ENCODE results near the gene LSM14A. TPM values are rescaled to one million over a fixed set of nuclear protein-coding genes. Genes with fewer than 3 reads are reported as not detected.
"Not testable (repeated sequence)": the region's sequence is repeated elsewhere in the genome, so short reads cannot be mapped to it uniquely, and the experiment has no call there.

The LSM14A gene
- polyA plus RNA-seq, 1 experiment, result 79.6 TPM

- no peaks in the 10 kb centered on the region for H3K27me3 ChIP-seq (ENCODE audit: control insufficient read depth, insufficient read depth, low read length)
- POLR2A ChIA-PET, result no interaction called here
- DNase-seq (ENCODE audit: low read depth), result no peak
- CTCF ChIA-PET, result no interaction called here
- no peak overlapping the region for H3K4me3 ChIP-seq (ENCODE audit: low read depth, low read length)
- no peaks in the 10 kb centered on the region for H3K36me3 ChIP-seq (ENCODE audit: control insufficient read depth, insufficient read depth, low read length)
- TF ChIP-seq, protein P1, sequence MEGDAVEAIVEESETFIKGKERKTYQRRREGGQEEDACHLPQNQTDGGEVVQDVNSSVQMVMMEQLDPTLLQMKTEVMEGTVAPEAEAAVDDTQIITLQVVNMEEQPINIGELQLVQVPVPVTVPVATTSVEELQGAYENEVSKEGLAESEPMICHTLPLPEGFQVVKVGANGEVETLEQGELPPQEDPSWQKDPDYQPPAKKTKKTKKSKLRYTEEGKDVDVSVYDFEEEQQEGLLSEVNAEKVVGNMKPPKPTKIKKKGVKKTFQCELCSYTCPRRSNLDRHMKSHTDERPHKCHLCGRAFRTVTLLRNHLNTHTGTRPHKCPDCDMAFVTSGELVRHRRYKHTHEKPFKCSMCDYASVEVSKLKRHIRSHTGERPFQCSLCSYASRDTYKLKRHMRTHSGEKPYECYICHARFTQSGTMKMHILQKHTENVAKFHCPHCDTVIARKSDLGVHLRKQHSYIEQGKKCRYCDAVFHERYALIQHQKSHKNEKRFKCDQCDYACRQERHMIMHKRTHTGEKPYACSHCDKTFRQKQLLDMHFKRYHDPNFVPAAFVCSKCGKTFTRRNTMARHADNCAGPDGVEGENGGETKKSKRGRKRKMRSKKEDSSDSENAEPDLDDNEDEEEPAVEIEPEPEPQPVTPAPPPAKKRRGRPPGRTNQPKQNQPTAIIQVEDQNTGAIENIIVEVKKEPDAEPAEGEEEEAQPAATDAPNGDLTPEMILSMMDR (IDR thresholded peaks at IDR 0.05; ENCODE audit: insufficient read depth, low read depth, low read length), result no peak
These were observed 41.2 kb upstream of the LSM14A start for GRCh38 chr19:34131100-34131499.

DNA sequence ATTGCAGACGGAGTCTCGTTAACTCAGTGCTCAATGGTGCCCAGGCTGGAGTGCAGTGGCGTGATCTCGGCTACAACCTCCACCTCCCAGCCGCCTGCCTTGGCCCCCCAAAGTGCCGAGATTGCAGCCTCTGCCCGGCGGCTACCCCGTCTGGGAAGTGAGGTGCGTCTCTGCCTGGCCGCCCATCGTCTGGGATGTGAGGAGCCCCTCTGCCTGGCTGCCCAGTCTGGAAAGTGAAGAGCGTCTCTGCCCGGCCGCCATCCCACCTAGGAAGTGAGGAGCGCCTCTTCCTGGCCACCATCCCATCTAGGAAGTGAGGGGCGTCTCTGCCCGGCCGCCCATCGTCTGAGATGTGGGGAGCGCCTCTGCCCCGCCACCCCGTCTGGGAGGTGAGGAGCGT lies 40.2 kb upstream of the LSM14A start:
- POLR2A ChIA-PET; H3K4me3 ChIP-seq (ENCODE audit: low read depth, low read length); H3K27me3 ChIP-seq (ENCODE audit: control insufficient read depth, insufficient read depth, low read length); DNase-seq (ENCODE audit: low read depth); CTCF ChIA-PET; H3K36me3 ChIP-seq (ENCODE audit: control insufficient read depth, insufficient read depth, low read length): not testable (repeated sequence)

DNA sequence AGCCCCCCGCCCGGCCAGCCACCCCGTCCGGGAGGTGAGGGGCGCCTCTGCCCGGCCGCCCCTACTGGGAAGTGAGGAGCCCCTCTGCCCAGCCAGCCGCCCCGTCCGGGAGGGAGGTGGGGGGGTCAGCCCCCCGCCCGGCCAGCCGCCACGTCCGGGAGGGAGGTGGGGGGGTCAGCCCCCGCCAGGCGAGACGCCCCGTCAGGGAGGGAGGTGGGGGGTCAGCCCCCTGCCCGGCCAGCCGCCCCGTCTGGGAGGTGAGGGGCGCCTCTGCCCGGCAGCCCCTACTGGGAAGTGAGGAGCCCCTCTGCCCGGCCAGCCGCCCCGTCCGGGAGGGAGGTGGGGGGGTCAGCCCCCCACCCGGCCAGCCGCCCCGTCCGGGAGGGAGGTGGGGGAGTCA lies 39.6 kb upstream of the LSM14A start:
- CTCF ChIA-PET; POLR2A ChIA-PET; DNase-seq (ENCODE audit: low read depth); H3K27me3 ChIP-seq (ENCODE audit: control insufficient read depth, insufficient read depth, low read length); H3K36me3 ChIP-seq (ENCODE audit: control insufficient read depth, insufficient read depth, low read length); H3K4me3 ChIP-seq (ENCODE audit: low read depth, low read length): not testable (repeated sequence)

DNA sequence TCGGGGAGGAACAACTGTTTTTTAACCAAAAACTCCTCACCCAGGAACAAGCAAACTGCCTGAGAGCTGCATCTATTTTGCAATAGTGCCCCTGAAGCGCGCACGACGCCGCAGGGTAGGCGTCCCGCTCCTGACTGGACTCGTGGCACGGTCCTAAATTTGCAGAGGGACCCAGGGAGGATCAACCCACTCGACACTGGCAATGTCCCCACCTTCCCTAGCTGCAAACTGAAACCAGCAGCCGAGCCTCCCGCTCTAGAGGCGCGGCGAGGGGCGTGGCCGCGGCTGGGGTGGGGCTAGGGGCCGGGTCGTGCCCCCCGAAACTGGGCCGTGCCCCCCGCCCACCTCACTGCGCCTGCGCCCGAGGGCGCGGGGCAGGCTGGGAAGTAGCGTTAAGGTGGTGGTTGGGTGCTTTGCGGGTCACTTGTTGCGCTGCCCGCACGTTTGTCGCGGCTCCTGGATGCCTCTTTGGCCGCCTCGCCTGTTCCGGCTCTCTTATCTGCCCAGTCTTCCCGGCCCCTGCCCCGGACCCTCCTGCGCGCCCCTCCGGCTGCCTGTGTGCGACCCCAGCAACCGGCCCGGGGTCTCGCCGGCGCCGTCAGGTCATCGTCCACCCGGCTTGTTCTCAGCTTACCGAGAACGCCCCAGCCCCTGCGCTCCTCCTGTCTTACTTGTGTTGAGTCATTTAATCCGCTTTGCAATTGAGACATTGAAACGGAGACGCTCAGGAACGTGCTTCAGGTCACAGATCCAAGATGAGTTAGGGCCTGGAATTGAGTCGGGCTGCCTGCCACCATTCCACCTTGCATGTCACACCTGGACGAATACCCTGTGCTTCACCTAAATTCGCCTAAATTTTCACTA lies 37.9 kb upstream of the LSM14A start:
- POLR2A ChIA-PET, result interaction anchor here (0.7 kb wide), 1 partner anchor 12 kb away, joined by 5 read pairs; no protein-coding TSS in a partner anchor
- H3K27me3 ChIP-seq (ENCODE audit: control insufficient read depth, insufficient read depth, low read length), result no peaks in the 10 kb centered on the region
- H3K36me3 ChIP-seq (ENCODE audit: control insufficient read depth, insufficient read depth, low read length), result no peaks in the 10 kb centered on the region
- DNase-seq (ENCODE audit: low read depth), result no peak
- TF ChIP-seq, protein P1 (IDR thresholded peaks at IDR 0.05; ENCODE audit: insufficient read depth, low read depth, low read length), result no peak
- H3K4me3 ChIP-seq (ENCODE audit: low read depth, low read length), result peak overlapping the region; percentile 80
- CTCF ChIA-PET, result interaction anchor here (0.8 to 2.0 kb wide), 4 partner anchors 10 to 16 kb away, joined by 3 to 8 read pairs (median 4); no protein-coding TSS in a partner anchor

- no peaks in the 10 kb centered on the region for H3K36me3 ChIP-seq (ENCODE audit: control insufficient read depth, insufficient read depth, low read length)
- H3K4me3 ChIP-seq (ENCODE audit: low read depth, low read length), result peak overlapping the region; percentile 80
- no peak for DNase-seq (ENCODE audit: low read depth)
- CTCF ChIA-PET, result interaction anchor here (1.0 to 2.0 kb wide), 4 partner anchors 9 to 39 kb away, joined by 4 to 8 read pairs (median 6); no protein-coding TSS in a partner anchor
- H3K27me3 ChIP-seq (ENCODE audit: control insufficient read depth, insufficient read depth, low read length), result no peaks in the 10 kb centered on the region
- TF ChIP-seq, protein P1 (IDR thresholded peaks at IDR 0.05; ENCODE audit: insufficient read depth, low read depth, low read length), result no peak
- POLR2A ChIA-PET, result no interaction called here
These were observed 37.1 kb upstream of the LSM14A start for GRCh38 chr19:34135054-34135800.
